HCT116 (cell line): ENCODE data around the gene ZC3HAV1. TPM values are rescaled to one million over a fixed set of nuclear protein-coding genes. Genes with fewer than 3 reads are reported as not detected.

Source experiments
- ATAC-seq: fragments of 200-7000 bp; cut with Tn5 transposase; 2 replicates; pipeline ENCODE4 v1.9.1; 2020; ENCODE audit warnings: mild to moderate bottlenecking, moderate library complexity
- Bru-seq: library from RNA; stranded (reverse); fragments of 400-500 nt; gene quantifications from one replicate; lab custom pipeline; 2021; lab: Mats Ljungman, UMichigan
- BruChase-seq, 2 experiments: library from RNA; stranded (reverse); fragments of 400-500 nt; gene quantifications; one replicate each; lab custom pipeline; 2021; lab: Mats Ljungman, UMichigan
- BruUV-seq: library from RNA; stranded (reverse); fragments of 400-500 nt; replicated peaks from 2 replicates; lab custom pipeline; 2021; lab: Mats Ljungman, UMichigan
- CTCF ChIA-PET: fragments of 300-600 bp; sonication (Branson Sonifier 250); formaldehyde crosslinking; loops from one replicate; lab custom pipeline; 2021; ENCODE audit warnings: antibody characterized with exemption; lab: Charles Lee
- POLR2A ChIA-PET: fragments of 300-600, 350-600 bp; sonication (Branson Sonifier 250); formaldehyde crosslinking; loops from one replicate; lab custom pipeline; 2021; ENCODE audit warnings: antibody characterized with exemption; lab: Charles Lee
- RAD21 ChIA-PET, 2 experiments: fragments of 300-600 bp; sonication (Branson Sonifier 250); formaldehyde crosslinking; loops; one replicate each; lab custom pipeline; 2023; ENCODE audit warnings: low total read pairs in 2 of 2; ENCODE audit not compliant: uncharacterized antibody in 2 of 2, unreplicated experiment in 2 of 2, low non-redundant PET in 1 of 2; lab: Charles Lee
- DNase-seq: peaks from one replicate; pipeline ENCODE4 v3.0.0-alpha.2; 2010; ENCODE audit warnings: low read depth, low spot score
- H2AFZ ChIP-seq: fragments of 200-600 bp; shearing (Covaris generic), sonication (generic); 2 replicates; pipeline ENCODE4 v1.6.1; 2017; ENCODE audit warnings: low read depth, mixed run types, mixed read lengths, antibody characterized with exemption, low read length; ENCODE audit not compliant: poor library complexity, severe bottlenecking
- H3K27ac ChIP-seq: 2 replicates; pipeline ENCODE4 v1.5.1; 2012; ENCODE audit warnings: low read depth, low read length
- H3K27me3 ChIP-seq: fragments of 200-600 bp; sonication (generic); 2 replicates; pipeline ENCODE4 v1.6.1; 2016; ENCODE audit warnings: mixed run types, low read length, mixed read lengths; ENCODE audit not compliant: insufficient read depth
- H3K36me3 ChIP-seq, 2 experiments: fragments of 200-500 bp in 1 of 2; fragments of 200-600 bp in 1 of 2; sonication (Bioruptor generic) in 1 of 2; sonication (generic) in 1 of 2; 2 replicates each; pipeline versions ENCODE4 v1.5.1 to v1.6.1; 2014 to 2016; ENCODE audit warnings: low read length in 2 of 2, inconsistent platforms in 1 of 2, mixed read lengths in 1 of 2, mixed run types in 1 of 2; ENCODE audit not compliant: insufficient read depth in 2 of 2, control insufficient read depth in 1 of 2
- H3K4me1 ChIP-seq, 2 experiments: fragments of 200-600 bp in 1 of 2; sonication (generic) in 1 of 2; 2 replicates each; pipeline versions ENCODE4 v1.5.1 to v1.6.1; 2012 to 2017; ENCODE audit warnings: low read length in 2 of 2, inconsistent platforms in 1 of 2, mild to moderate bottlenecking in 1 of 2, mixed read lengths in 1 of 2, mixed run types in 1 of 2, moderate library complexity in 1 of 2; ENCODE audit not compliant: insufficient read depth in 2 of 2, control insufficient read depth in 1 of 2
- H3K4me2 ChIP-seq: fragments of 200-600 bp; sonication (generic); 2 replicates; pipeline ENCODE4 v1.6.1; 2017; ENCODE audit warnings: mixed run types, low read length, mixed read lengths
- H3K4me3 ChIP-seq, 2 experiments: fragments of 200-600 bp in 1 of 2; sonication (generic) in 1 of 2; replicated peaks in 1 of 2; 2 replicates each; pipeline ENCODE4 v1.5.1; 2011 to 2016; ENCODE audit warnings: low read length in 2 of 2, control low read depth in 1 of 2, low read depth in 1 of 2, mild to moderate bottlenecking in 1 of 2, mixed read lengths in 1 of 2, mixed run types in 1 of 2
- H3K79me2 ChIP-seq: fragments of 200-600 bp; sonication (generic); 2 replicates; pipeline ENCODE4 v1.6.1; 2017; ENCODE audit warnings: mild to moderate bottlenecking, mixed run types, low read length, moderate library complexity, mixed read lengths; ENCODE audit not compliant: insufficient read depth
- H3K9ac ChIP-seq: fragments of 200-600 bp; sonication (generic); 2 replicates; pipeline ENCODE4 v1.6.1; 2016; ENCODE audit warnings: low read length, mixed read lengths
- H3K9me2 ChIP-seq: fragments of 200-600 bp; sonication (generic), shearing (Covaris generic); 2 replicates; pipeline ENCODE4 v1.6.1; 2017; ENCODE audit warnings: mixed run types, mild to moderate bottlenecking, moderate library complexity; ENCODE audit not compliant: insufficient read depth
- H3K9me3 ChIP-seq, 2 experiments: fragments of 200-500 bp in 1 of 2; fragments of 200-600 bp in 1 of 2; sonication (Bioruptor generic) in 1 of 2; sonication (generic) in 1 of 2; 2 replicates each; pipeline ENCODE4 v1.6.1; 2014 to 2017; ENCODE audit warnings: low read length in 2 of 2, mixed read lengths in 2 of 2, inconsistent platforms in 1 of 2, low read depth in 1 of 2, mild to moderate bottlenecking in 1 of 2, mixed run types in 1 of 2, moderate library complexity in 1 of 2; ENCODE audit not compliant: control insufficient read depth in 1 of 2, insufficient read depth in 1 of 2
- H4K20me1 ChIP-seq: fragments of 200-600 bp; sonication (generic), shearing (Covaris generic); 2 replicates; pipeline ENCODE4 v1.6.1; 2017; ENCODE audit warnings: mixed run types, mild to moderate bottlenecking, moderate library complexity; ENCODE audit not compliant: insufficient read depth
- CBX3 ChIP-seq: IDR thresholded peaks from 2 replicates; pipeline ENCODE4 v1.6.1; 2012; ENCODE audit warnings: low read depth
- MAX ChIP-seq: IDR thresholded peaks from 2 replicates; pipeline ENCODE4 v1.6.1; 2012
- POLR2A ChIP-seq: IDR thresholded peaks from 2 replicates; pipeline ENCODE4 v1.7.0; 2011; ENCODE audit warnings: borderline replicate concordance; ENCODE audit not compliant: insufficient read depth, insufficient read length; ENCODE audit errors: extremely low read depth
- POLR2AphosphoS5 ChIP-seq: IDR thresholded peaks from 2 replicates; pipeline ENCODE4 v1.6.1; 2011; ENCODE audit warnings: mild to moderate bottlenecking, low read depth, low read length, moderate library complexity
- SIN3A ChIP-seq: IDR thresholded peaks from 2 replicates; pipeline ENCODE4 v1.6.1; 2012; ENCODE audit warnings: low read depth
- SP1 ChIP-seq: IDR thresholded peaks from 2 replicates; pipeline ENCODE4 v1.6.1; 2012; ENCODE audit warnings: low read depth
- TCF7L2 ChIP-seq: IDR thresholded peaks from 2 replicates; pipeline ENCODE4 v1.7.0; 2011; ENCODE audit warnings: borderline replicate concordance, inconsistent platforms; ENCODE audit not compliant: insufficient read depth, insufficient read length; ENCODE audit errors: extremely low read depth
- YY1 ChIP-seq: IDR thresholded peaks from 2 replicates; pipeline ENCODE4 v1.6.1; 2011; ENCODE audit warnings: low read length, low read depth, moderate library complexity, mild to moderate bottlenecking; ENCODE audit not compliant: insufficient replicate concordance; ENCODE audit errors: extremely low read depth
- intact Hi-C: fragments of 100-400 bp; cut with micrococcal nuclease; formaldehyde crosslinking; loops from 2 replicates; pipeline ENCODE4 v1.10.0; 2022
- long read RNA-seq: library from polyadenylated mRNA; unstranded; transcript quantifications from one replicate; pipeline ENCODE4 v2.0.0, GENCODE V29; 2021; ENCODE audit not compliant: unreplicated experiment
- polyA plus RNA-seq: library from polyadenylated mRNA; unstranded; fragments of >200 nt; gene quantifications from 2 replicates; pipeline ENCODE4 v1.2.1, GENCODE V29; 2012; ENCODE audit warnings: missing spikeins
- total RNA-seq: library from RNA; stranded (reverse); gene quantifications from one replicate; pipeline ENCODE4 v1.2.1, GENCODE V29; 2021; ENCODE audit not compliant: unreplicated experiment

Gene ZC3HAV1
- 23.7 TPM for total RNA-seq
- polyA plus RNA-seq, result 9.2 and 10.0 TPM in 2 replicates
- percentile 75 among the genes with signal in this experiment for Bru-seq, nascent RNA
- percentile 90 among the genes with signal in this experiment for BruChase-seq, experiment 1, labeled RNA remaining after a 6-hour chase
- percentile 83 among the genes with signal in this experiment for BruChase-seq, experiment 2, labeled RNA remaining after a 2-hour chase
- long read RNA-seq, partial matches to known transcripts, result 2 of 16 reads
- long read RNA-seq, other reads (novel, unspliced or antisense), result 11 of 16 reads

DNA sequence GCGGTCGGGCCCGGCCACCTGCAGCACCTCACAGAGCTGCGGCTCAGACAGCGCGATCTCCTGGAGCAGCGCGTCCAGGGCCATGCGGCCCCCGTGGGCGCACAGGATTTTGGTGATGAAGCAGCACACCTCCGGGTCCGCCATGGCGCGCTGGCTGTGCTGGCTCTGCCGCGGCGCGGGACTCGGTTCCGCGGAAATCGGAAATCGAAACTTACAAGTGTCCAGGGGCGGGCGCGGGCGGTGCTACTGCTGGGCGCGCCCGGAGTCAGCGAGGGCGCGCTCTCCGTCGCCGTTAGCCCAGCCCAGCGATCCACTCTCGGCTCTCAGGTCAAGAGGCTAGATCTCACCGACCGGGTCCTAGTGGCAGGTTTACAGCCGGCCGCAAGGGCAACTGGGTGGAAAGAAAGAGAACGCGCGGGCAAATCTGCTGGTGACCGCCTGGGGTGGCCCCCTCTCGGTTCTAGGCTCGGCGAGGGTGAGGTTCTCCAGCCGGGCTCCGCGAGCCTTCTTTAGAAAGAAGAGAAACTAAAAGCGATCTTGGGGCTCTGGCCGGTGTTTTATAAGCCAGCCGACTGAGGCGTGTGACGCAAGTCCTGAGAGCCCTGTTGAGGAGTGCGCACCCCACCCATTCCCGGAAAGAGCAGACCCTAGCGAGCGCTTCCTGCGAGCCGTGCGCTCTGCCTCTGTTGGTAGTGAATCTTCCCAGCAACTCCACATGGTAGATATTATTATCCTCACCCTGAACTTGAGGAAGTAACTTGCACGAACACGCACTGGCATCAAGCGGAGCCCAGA lies at the start of gene ZC3HAV1:
ZC3HAV1 (minus strand) TSS at position 533 of the 795 bp plus-strand sequence; CDS start at position 144, 389 bp downstream.
- Histone ChIP-seq H2AFZ (peak within 1 kb of the TSS; percentile 86), H3K4me3 (peak within 1 kb of the TSS; percentile 88 to 96), H3K79me2 (peaks cover 45% of the 10 kb centered on the region), H3K4me1 (peaks cover 5 to 21% of the 10 kb centered on the region in 2 experiments; a peak in 3 of 4 replicates), H3K27ac (peak within 1 kb of the TSS; percentile 92), H3K9me2 (no peaks in the 10 kb centered on the region), H3K9me3 (no peaks in the 10 kb centered on the region), H3K9ac (peak within 1 kb of the TSS; percentile 86), H3K36me3 (no peaks in the 10 kb centered on the region), H3K27me3 (no peaks in the 10 kb centered on the region), H3K4me2 (peak within 1 kb of the TSS; percentile 80), H4K20me1 (no peaks in the 10 kb centered on the region)
- intact Hi-C loops, result loop anchor here (10.0 kb wide), 2 partner anchors 125 to 235 kb away; partner anchors contain the start of genes FMC1 and UBN2
- ChIA-PET CTCF (no interaction called here), RAD21 (no interaction called here), POLR2A (no interaction called here)
- peak; percentile 50 for DNase-seq
- ATAC-seq, result peak; percentile 85
- BruUV-seq, result TSS peak; percentile 91
- TF ChIP-seq CBX3 (no peak; the same call in 1 of the 2 replicates), TCF7L2 (no peak), POLR2AphosphoS5 (peak; percentile 86), MAX (peak; percentile 33; the same call in 1 of the 2 replicates), YY1 (peak; percentile 42), POLR2A (peak; percentile 34), SIN3A (peak; percentile 54; the same call in 1 of the 2 replicates), SP1 (no peak)
